Mesendoderm (in vitro differentiated cells): ENCODE data around the gene MCL1.
A peak's percentile ranks its signal among the peaks of the same experiment; 100 is the strongest.

Experiments used
- DNase-seq: peaks from one replicate; pipeline ENCODE4 v3.0.0; 2013
- H2AK5ac ChIP-seq: 2 replicates; pipeline ENCODE4 v1.6.1; 2013; ENCODE audit warnings: low read length, inconsistent platforms
- H2BK120ac ChIP-seq: 2 replicates; pipeline ENCODE4 v1.6.1; 2013; ENCODE audit warnings: low read depth, mild to moderate bottlenecking, low read length, moderate library complexity, mixed read lengths
- H2BK15ac ChIP-seq: replicated peaks from 2 replicates; pipeline ENCODE4 v1.6.1; 2013; ENCODE audit warnings: low read depth, mild to moderate bottlenecking, moderate library complexity
- H2BK5ac ChIP-seq: 2 replicates; pipeline ENCODE4 v1.6.1; 2013; ENCODE audit warnings: low read length, inconsistent platforms
- H3K18ac ChIP-seq: 2 replicates; pipeline ENCODE4 v1.6.1; 2013; ENCODE audit warnings: mild to moderate bottlenecking, low read length, mixed read lengths
- H3K23ac ChIP-seq: one replicate; pipeline ENCODE4 v1.6.1; 2013; ENCODE audit warnings: low read length
- H3K27ac ChIP-seq: 2 replicates; pipeline ENCODE4 v1.5.1; 2013; ENCODE audit warnings: low read depth, mild to moderate bottlenecking, inconsistent platforms, low read length, moderate library complexity
- H3K27me3 ChIP-seq: 2 replicates; pipeline ENCODE4 v1.6.1; 2013; ENCODE audit warnings: low read length, control low read depth, mild to moderate bottlenecking, inconsistent platforms; ENCODE audit not compliant: insufficient read depth, poor library complexity
- H3K36me3 ChIP-seq: 2 replicates; pipeline ENCODE4 v1.6.1; 2013; ENCODE audit warnings: low read length, inconsistent platforms; ENCODE audit not compliant: control insufficient read depth, insufficient read depth
- H3K4ac ChIP-seq: one replicate; pipeline ENCODE4 v1.6.1; 2013; ENCODE audit warnings: low read depth, mild to moderate bottlenecking, low read length, moderate library complexity
- H3K4me1 ChIP-seq: 2 replicates; pipeline ENCODE4 v1.6.1; 2013; ENCODE audit warnings: low read depth, low read length, inconsistent platforms; ENCODE audit not compliant: control insufficient read depth
- H3K4me2 ChIP-seq: 2 replicates; pipeline ENCODE4 v1.6.1; 2013; ENCODE audit warnings: low read length
- H3K4me3 ChIP-seq: 2 replicates; pipeline ENCODE4 v1.5.1; 2013; ENCODE audit warnings: mild to moderate bottlenecking, low read length
- H3K56ac ChIP-seq: one replicate; pipeline ENCODE4 v1.6.1; 2013; ENCODE audit warnings: low read length
- H3K79me1 ChIP-seq: 2 replicates; pipeline ENCODE4 v1.6.1; 2013; ENCODE audit warnings: low read length, inconsistent platforms
- H3K79me2 ChIP-seq: 2 replicates; pipeline ENCODE4 v1.6.1; 2013; ENCODE audit warnings: mild to moderate bottlenecking, low read length; ENCODE audit not compliant: control insufficient read depth, insufficient read depth
- H3K9ac ChIP-seq: 2 replicates; pipeline ENCODE4 v1.6.1; 2013; ENCODE audit warnings: low read length, inconsistent platforms
- H4K5ac ChIP-seq: one replicate; pipeline ENCODE4 v1.6.1; 2013; ENCODE audit warnings: low read length
- H4K8ac ChIP-seq: one replicate; pipeline ENCODE4 v1.6.1; 2013; ENCODE audit warnings: low read depth, mild to moderate bottlenecking, control low read depth, low read length, moderate library complexity
- WGBS: extraction: QIAGEN DNeasy Blood & Tissue Kit; methylation state at CpG from one replicate; pipeline ENCODE4 v1.1.7; 2013; ENCODE audit warnings: low lambda C conversion rate, missing lambda C conversion rate; ENCODE audit not compliant: insufficient coverage; ENCODE audit errors: extremely low coverage; 5-methylcytosine and 5-hydroxymethylcytosine counted together

MCL1 gene

DNA sequence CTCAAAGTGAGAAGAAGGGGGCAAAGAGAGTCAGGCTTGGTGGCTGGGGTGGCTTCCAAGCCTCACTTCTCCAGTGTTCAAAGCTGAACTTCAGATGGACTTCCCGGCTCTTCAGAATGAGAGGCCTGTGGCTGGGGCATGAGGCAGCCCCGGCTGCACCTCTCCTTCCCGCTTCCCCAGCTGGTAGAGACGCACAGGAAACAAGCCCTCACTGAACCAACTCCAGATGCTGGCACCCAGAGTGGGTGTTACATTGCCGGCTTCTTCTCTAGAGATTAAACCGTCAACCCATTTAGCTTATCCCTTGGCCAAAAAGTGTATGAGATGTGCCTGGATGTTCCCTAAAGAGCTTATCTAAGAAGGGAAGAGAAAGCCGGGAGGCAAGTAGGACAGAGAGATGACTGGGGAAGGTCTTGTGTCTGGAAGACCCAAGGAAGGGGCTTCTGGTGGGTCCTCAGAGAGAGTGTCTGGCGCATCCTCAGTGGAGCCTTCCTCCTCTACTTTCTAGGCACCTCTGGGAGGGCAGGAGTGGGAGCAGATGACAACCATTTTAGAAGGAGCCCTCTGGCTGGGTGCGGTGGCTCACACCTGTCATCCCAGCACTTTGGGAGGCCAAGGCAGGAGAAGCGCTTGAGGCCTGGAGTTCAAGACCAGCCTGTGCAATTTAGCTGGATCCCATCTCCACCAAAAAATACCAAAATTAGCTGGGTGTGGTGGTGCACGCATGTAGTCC lies 28.2 kb downstream of the MCL1 start:
- no peak for DNase-seq

DNA sequence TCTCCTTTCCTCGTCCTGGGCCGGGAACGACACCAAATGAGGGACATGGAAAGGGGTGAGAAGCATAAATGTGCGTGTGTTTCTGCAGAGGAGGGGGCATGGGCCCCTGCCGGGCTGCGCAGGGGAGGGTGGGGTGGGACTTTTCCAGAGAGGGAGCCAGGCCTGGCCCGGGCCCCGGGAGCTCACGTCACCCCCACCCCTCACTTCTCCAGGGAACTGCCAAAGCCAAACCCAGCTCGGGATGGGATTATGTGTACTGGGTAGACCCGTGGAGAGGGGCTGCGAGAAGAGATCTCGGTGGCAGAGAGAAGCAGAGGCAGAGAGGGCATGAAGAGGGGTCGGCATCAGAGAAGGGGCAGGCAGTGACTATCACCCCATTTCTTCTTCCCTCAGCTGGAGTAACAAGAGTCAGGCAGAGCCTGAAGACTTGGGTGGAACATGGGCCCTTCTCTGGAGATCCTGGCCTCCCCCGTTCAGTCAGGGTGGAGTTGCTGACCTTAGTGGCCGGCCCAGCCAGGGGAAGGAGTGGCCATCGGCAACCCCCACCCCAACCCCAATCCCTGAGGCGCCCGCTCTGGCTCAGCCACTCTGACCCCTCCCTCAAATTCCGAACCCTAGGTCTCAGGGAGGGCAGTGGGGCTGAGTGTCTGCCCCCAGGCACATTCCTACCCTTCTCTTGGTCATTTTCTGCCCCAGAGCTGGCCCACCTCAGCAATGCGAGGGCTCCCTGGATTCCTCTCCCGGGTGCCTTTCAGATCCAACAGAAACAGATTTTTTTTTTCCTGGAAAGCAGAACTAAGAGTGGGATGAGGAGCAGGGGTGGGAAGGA lies 29.0 kb downstream of the MCL1 start:
- no peaks in the 10 kb centered on the region for H3K79me1 ChIP-seq
- WGBS = no CpG with 5 or more reads among the region's 22 CpGs

More for the DNA sequence above, 28.2 kb downstream of the MCL1 start:
- H3K4me1 ChIP-seq = no peaks in the 10 kb centered on the region
- no peak overlapping the region for H3K56ac ChIP-seq
- no peak overlapping the region for H4K8ac ChIP-seq
- no peak overlapping the region for H2BK15ac ChIP-seq
- H3K36me3 ChIP-seq = no peaks in the 10 kb centered on the region
- no CpG with 5 or more reads among the region's 11 CpGs for WGBS
- H3K9ac ChIP-seq = no peak overlapping the region
- no peak overlapping the region for H3K4me3 ChIP-seq
- no peaks in the 10 kb centered on the region for H3K79me1 ChIP-seq
- H2BK120ac ChIP-seq = no peak overlapping the region
- no peak overlapping the region for H3K18ac ChIP-seq
- H2AK5ac ChIP-seq = no peak overlapping the region
- H3K23ac ChIP-seq = no peak overlapping the region
- H3K27me3 ChIP-seq = no peaks in the 10 kb centered on the region
- H3K4me2 ChIP-seq = no peak overlapping the region
- no peak overlapping the region for H3K4ac ChIP-seq
- no peaks in the 10 kb centered on the region for H3K79me2 ChIP-seq
- H3K27ac ChIP-seq = peak overlapping the region; percentile 23
- no peak overlapping the region for H4K5ac ChIP-seq
- no peak overlapping the region for H2BK5ac ChIP-seq

DNA sequence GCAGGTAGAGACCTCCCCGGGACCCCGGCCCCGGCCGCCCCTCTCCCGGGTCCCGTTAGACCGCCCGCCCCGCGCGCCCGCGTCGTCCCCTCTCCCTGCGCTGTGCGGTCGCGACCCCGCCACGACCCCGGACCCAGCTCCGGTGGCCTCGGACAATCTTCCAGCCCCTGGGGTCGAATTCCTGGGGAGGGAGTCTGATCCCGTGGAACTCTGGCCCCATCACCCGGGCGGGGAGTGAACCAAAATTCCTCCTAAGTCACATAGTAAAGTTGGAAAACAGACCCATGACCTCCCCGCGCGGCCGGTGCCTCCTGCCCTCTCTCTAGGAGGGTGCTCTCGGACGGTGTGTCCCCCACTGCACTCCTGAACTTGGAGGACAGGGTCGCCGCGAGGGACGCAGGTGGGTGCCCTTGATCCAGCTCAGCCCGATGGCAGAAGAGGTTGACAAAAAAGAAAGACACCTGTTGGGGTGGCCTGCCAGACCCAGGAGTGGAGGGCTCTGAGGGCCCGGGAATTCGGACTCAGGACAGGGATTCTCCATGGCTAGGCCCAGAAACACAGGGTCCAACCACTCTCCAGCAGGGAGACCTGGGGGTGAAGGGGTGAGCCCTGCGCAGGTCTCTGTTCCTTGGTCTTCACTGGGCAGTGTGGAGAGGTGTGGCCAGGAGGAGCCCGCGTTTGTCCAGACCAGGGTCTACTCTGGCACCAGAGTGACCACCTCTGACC lies 29.8 kb downstream of the MCL1 start:
- Histone ChIP-seq H2BK5ac (no peak overlapping the region), H3K4ac (no peak overlapping the region), H4K8ac (no peak overlapping the region), H2BK120ac (no peak overlapping the region), H3K79me2 (no peaks in the 10 kb centered on the region), H3K23ac (no peak overlapping the region), H3K56ac (peak overlapping the region; percentile 56), H3K4me2 (no peak overlapping the region), H2BK15ac (no peak overlapping the region), H3K18ac (peak overlapping the region; percentile 29), H3K9ac (peak overlapping the region; percentile 29), H3K36me3 (no peaks in the 10 kb centered on the region), H3K79me1 (no peaks in the 10 kb centered on the region), H3K4me3 (no peak overlapping the region), H3K4me1 (no peaks in the 10 kb centered on the region), H3K27ac (peak overlapping the region; percentile 52), H2AK5ac (no peak overlapping the region), H3K27me3 (no peaks in the 10 kb centered on the region), H4K5ac (no peak overlapping the region)
- DNase-seq = peak; percentile 81
- WGBS = no CpG with 5 or more reads among the region's 43 CpGs

More for the DNA sequence above, 29.0 kb downstream of the MCL1 start:
- Histone ChIP-seq H4K5ac (no peak overlapping the region), H3K79me2 (no peaks in the 10 kb centered on the region), H3K4ac (no peak overlapping the region), H3K4me1 (no peaks in the 10 kb centered on the region), H3K4me2 (no peak overlapping the region), H3K56ac (peak overlapping the region; percentile 17), H2BK15ac (no peak overlapping the region), H3K27ac (peak overlapping the region; percentile 23), H3K18ac (no peak overlapping the region), H4K8ac (no peak overlapping the region), H3K36me3 (no peaks in the 10 kb centered on the region), H3K9ac (no peak overlapping the region), H2BK5ac (no peak overlapping the region), H3K4me3 (no peak overlapping the region), H3K27me3 (no peaks in the 10 kb centered on the region), H2BK120ac (no peak overlapping the region), H2AK5ac (no peak overlapping the region), H3K23ac (peak overlapping the region; percentile 89)
- DNase-seq = peak; percentile 68

DNA sequence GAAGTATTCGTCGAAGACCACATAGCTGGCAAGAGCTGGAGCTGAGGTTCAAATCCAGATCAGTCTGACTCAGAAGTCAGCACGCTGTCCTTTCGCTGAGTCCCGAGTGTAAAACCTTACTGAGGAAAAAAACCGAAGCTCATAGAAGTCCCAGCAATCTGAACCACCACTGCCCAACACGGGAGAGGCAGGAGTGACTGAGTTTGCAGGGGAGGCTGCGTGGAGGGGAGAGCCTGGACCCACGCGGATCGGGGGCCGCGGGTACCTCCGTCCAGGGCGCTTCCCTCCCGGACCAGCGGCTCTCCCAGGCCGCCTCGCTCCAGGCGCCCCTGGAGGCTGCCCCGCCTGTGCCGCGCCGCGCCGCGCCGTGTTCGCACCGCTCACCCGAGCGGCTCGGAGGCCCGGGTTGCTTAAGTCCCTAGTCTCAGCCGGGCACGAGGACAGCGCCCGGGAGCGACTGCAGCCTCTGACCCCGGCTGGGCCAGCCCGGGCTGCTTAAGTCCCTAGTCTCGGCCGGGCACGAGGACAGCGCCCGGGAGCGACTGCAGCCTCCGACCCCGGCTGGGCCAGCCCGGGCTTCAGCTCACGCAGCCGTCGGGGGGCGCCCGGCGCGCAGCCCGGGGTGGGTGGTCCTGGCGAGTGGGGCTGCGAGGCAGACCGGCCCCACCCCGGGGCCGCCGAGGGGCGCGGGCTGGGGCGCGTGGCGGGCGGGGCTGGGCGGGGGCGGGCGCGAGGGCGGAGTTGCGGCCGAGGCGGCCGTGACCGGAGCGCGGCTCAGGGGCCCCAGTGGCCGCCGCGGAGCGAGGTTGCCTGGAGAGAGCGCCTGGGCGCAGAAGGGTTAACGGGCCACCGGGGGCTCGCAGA lies 30.5 kb downstream of the MCL1 start, which contains the start of gene ADAMTSL4:
ADAMTSL4 (plus strand) TSS at position 777 of the 864 bp plus-strand sequence. CDS start 2,881 bp downstream, outside the sequence.
- peak within 1 kb of the TSS; percentile 76 for H3K9ac ChIP-seq
- no peak within 1 kb of the TSS for H4K5ac ChIP-seq
- H2AK5ac ChIP-seq = no peak within 1 kb of the TSS
- no peak within 1 kb of the TSS for H3K4ac ChIP-seq
- peak; percentile 88 for DNase-seq
- peak within 1 kb of the TSS; percentile 80 for H3K23ac ChIP-seq
- H3K79me1 ChIP-seq = no peaks in the 10 kb centered on the region
- no peak within 1 kb of the TSS for H4K8ac ChIP-seq
- no peak within 1 kb of the TSS for H2BK120ac ChIP-seq
- peak within 1 kb of the TSS; percentile 88 for H3K56ac ChIP-seq
- no peak within 1 kb of the TSS for H3K4me3 ChIP-seq
- no peak within 1 kb of the TSS for H2BK5ac ChIP-seq
- no CpG with 5 or more reads among the region's 91 CpGs for WGBS
- no peaks in the 10 kb centered on the region for H3K36me3 ChIP-seq
- H3K4me2 ChIP-seq = peak within 1 kb of the TSS; percentile 89
- no peaks in the 10 kb centered on the region for H3K4me1 ChIP-seq
- H3K27me3 ChIP-seq = no peaks in the 10 kb centered on the region
- H3K79me2 ChIP-seq = no peaks in the 10 kb centered on the region
- H2BK15ac ChIP-seq = no peak within 1 kb of the TSS
- peak within 1 kb of the TSS; percentile 52 for H3K27ac ChIP-seq
- H3K18ac ChIP-seq = peak within 1 kb of the TSS; percentile 29

DNA sequence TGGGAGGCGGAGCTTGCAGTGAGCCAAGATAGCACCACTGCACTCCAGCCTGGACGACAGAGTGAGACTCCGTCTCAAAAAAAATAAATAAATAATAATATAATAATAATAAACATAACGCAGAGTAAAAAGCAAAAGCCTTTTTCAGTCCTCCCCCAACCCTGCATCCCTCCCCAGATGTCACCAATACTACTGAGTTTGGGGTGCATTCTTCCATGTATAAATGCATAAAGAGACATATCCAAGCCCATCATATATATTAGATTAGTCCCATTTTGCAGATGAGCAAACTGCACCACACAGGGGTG lies 31.1 kb downstream of the MCL1 start:
- WGBS = no CpG with 5 or more reads among the region's 4 CpGs
- no peak overlapping the region for H3K27ac ChIP-seq

More for the DNA sequence above, 31.1 kb downstream of the MCL1 start:
- H2AK5ac ChIP-seq = no peak overlapping the region
- H3K4me2 ChIP-seq = peak overlapping the region; percentile 89
- H3K4ac ChIP-seq = no peak overlapping the region
- H3K27me3 ChIP-seq = no peaks in the 10 kb centered on the region
- H4K5ac ChIP-seq = no peak overlapping the region
- no peaks in the 10 kb centered on the region for H3K36me3 ChIP-seq
- H3K18ac ChIP-seq = peak overlapping the region; percentile 29
- no peak overlapping the region for H3K4me3 ChIP-seq
- H3K9ac ChIP-seq = peak overlapping the region; percentile 76
- no peak overlapping the region for H2BK120ac ChIP-seq
- no peak overlapping the region for H4K8ac ChIP-seq
- H2BK5ac ChIP-seq = no peak overlapping the region
- no peaks in the 10 kb centered on the region for H3K79me1 ChIP-seq
- no peaks in the 10 kb centered on the region for H3K79me2 ChIP-seq
- no peak for DNase-seq
- H3K56ac ChIP-seq = peak overlapping the region; percentile 88
- H2BK15ac ChIP-seq = no peak overlapping the region
- H3K4me1 ChIP-seq = no peaks in the 10 kb centered on the region
- no peak overlapping the region for H3K23ac ChIP-seq
